Endothelial cell of umbilical vein (primary cell): ENCODE results near the gene TEX35. TPM values are rescaled to one million over a fixed set of nuclear protein-coding genes. Genes with fewer than 3 reads are reported as not detected.

ENCODE experiments used
- BruUV-seq: library from RNA; stranded (reverse); fragments of 400-500 nt; replicated peaks from 2 replicates; lab custom pipeline; 2021; lab: Mats Ljungman, UMichigan
- CTCF ChIA-PET: fragments of 300-600, 350-600 bp; sonication (Branson Sonifier 250); formaldehyde crosslinking; loops from one replicate; lab custom pipeline; 2021; ENCODE audit warnings: antibody characterized with exemption, inconsistent platforms; lab: Charles Lee
- POLR2A ChIA-PET: fragments of 300-600, 350-600 bp; sonication (Branson Sonifier 250); formaldehyde crosslinking; loops from one replicate; lab custom pipeline; 2021; ENCODE audit warnings: antibody characterized with exemption, inconsistent platforms; lab: Charles Lee
- DNase-seq: peaks from one replicate; pipeline ENCODE4 v3.0.0-alpha.2; 2011; ENCODE audit warnings: low read depth, low spot score
- FAIRE-seq: peaks from 2 replicates; lab custom pipeline; 2011; peaks lifted over from hg19 to GRCh38; lab: Jason Lieb, UNC
- H2AFZ ChIP-seq: 2 replicates; pipeline ENCODE4 v1.6.0; 2012; ENCODE audit warnings: low read depth, low read length, control low read depth, inconsistent platforms
- H3K27ac ChIP-seq: 2 replicates; pipeline ENCODE4 v1.5.1; 2011; ENCODE audit warnings: low read depth, mild to moderate bottlenecking, control low read depth, low read length, moderate library complexity; ENCODE audit not compliant: insufficient read depth
- H3K27me3 ChIP-seq, 2 experiments: 2 replicates each; pipeline versions ENCODE4 v1.6.0 to v1.6.1; 2011; ENCODE audit warnings: low read length in 2 of 2, mixed read lengths in 1 of 2; ENCODE audit not compliant: control insufficient read depth in 2 of 2, insufficient read depth in 2 of 2
- H3K36me3 ChIP-seq, 2 experiments: 2 replicates in 1 of 2; 3 replicates in 1 of 2; pipeline ENCODE4 v1.5.1; 2011; ENCODE audit warnings: low read length in 2 of 2, mild to moderate bottlenecking in 1 of 2, moderate library complexity in 1 of 2; ENCODE audit not compliant: control insufficient read depth in 2 of 2, insufficient read depth in 2 of 2; ENCODE audit errors: extremely low read depth in 1 of 2
- H3K4me1 ChIP-seq: 3 replicates; pipeline ENCODE4 v1.5.1; 2011; ENCODE audit warnings: mild to moderate bottlenecking, low read length; ENCODE audit not compliant: control insufficient read depth, insufficient read depth; ENCODE audit errors: extremely low read depth
- H3K4me2 ChIP-seq: 2 replicates; pipeline ENCODE4 v1.6.1; 2011; ENCODE audit warnings: low read length, control low read depth, mixed read lengths; ENCODE audit not compliant: insufficient read depth
- H3K4me3 ChIP-seq, 3 experiments: fragments of 200-600 bp in 1 of 3; sonication (generic), shearing (Covaris generic) in 1 of 3; replicated peaks in 1 of 3; 2 replicates each; pipeline ENCODE4 v1.5.1; 2011 to 2016; ENCODE audit warnings: control low read depth in 3 of 3, low read length in 3 of 3, mild to moderate bottlenecking in 2 of 3, inconsistent platforms in 1 of 3, low read depth in 1 of 3, moderate library complexity in 1 of 3; ENCODE audit not compliant: insufficient read depth in 1 of 3
- H3K79me2 ChIP-seq: 2 replicates; pipeline ENCODE4 v1.6.0; 2012; ENCODE audit warnings: low read length, inconsistent platforms; ENCODE audit not compliant: control insufficient read depth, insufficient read depth
- H3K9ac ChIP-seq: replicated peaks from 2 replicates; pipeline ENCODE3; 2011; ENCODE audit warnings: low read length, control low read depth; ENCODE audit not compliant: insufficient read depth; ENCODE audit errors: extremely low read depth
- H3K9me1 ChIP-seq: replicated peaks from 3 replicates; pipeline ENCODE4 v1.6.0; 2011; ENCODE audit warnings: mild to moderate bottlenecking, low read length; ENCODE audit not compliant: control insufficient read depth, insufficient read depth; ENCODE audit errors: extremely low read depth
- H3K9me3 ChIP-seq: replicated peaks from 2 replicates; pipeline ENCODE4 v1.5.1; 2012; ENCODE audit warnings: low read length, inconsistent platforms; ENCODE audit not compliant: control insufficient read depth, insufficient read depth
- H4K20me1 ChIP-seq: replicated peaks from 2 replicates; pipeline ENCODE3; 2011; ENCODE audit warnings: mild to moderate bottlenecking, low read length; ENCODE audit not compliant: control insufficient read depth, insufficient read depth; ENCODE audit errors: extremely low read depth
- CTCF ChIP-seq, 2 donors: IDR thresholded peaks; 1 replicate in 1 of 2; 2 replicates in 1 of 2; pipeline ENCODE4 v1.5.1; 2011; ENCODE audit warnings: low read length in 2 of 2, mild to moderate bottlenecking in 2 of 2, moderate library complexity in 2 of 2, control low read depth in 1 of 2, inconsistent platforms in 1 of 2, low read depth in 1 of 2; ENCODE audit not compliant: insufficient read depth in 1 of 2; ENCODE audit errors: extremely low read depth in 1 of 2
- EZH2 ChIP-seq: IDR thresholded peaks from 2 replicates; pipeline ENCODE4 v1.6.1; 2012; ENCODE audit warnings: borderline replicate concordance, low read depth, mild to moderate bottlenecking, moderate library complexity, low read length, inconsistent platforms; ENCODE audit not compliant: severe bottlenecking
- FOS ChIP-seq: IDR thresholded peaks from 2 replicates; pipeline ENCODE4 v1.6.1; 2011; ENCODE audit warnings: mild to moderate bottlenecking, low read length, moderate library complexity, borderline replicate concordance; ENCODE audit not compliant: insufficient read depth
- GATA2 ChIP-seq: IDR thresholded peaks from 2 replicates; pipeline ENCODE4 v1.7.0; 2011; ENCODE audit warnings: low read depth, mild to moderate bottlenecking, moderate library complexity, mixed read lengths, low read length; ENCODE audit not compliant: insufficient read length, insufficient read depth
- JUN ChIP-seq: IDR thresholded peaks from 2 replicates; pipeline ENCODE4 v1.6.1; 2011; ENCODE audit warnings: borderline replicate concordance, low read depth; ENCODE audit not compliant: insufficient read length, insufficient read depth
- MAX ChIP-seq: IDR thresholded peaks from 2 replicates; pipeline ENCODE4 v1.6.1; 2011; ENCODE audit not compliant: insufficient read depth, insufficient read length
- MYC ChIP-seq: IDR thresholded peaks from one replicate; pipeline ENCODE4 v1.6.1; 2011; ENCODE audit warnings: mild to moderate bottlenecking, low read depth, low read length
- POLR2A ChIP-seq: IDR thresholded peaks from 2 replicates; pipeline ENCODE4 v1.6.1; 2012; ENCODE audit warnings: low read depth, mild to moderate bottlenecking, control low read depth, low read length
- POLR2AphosphoS5 ChIP-seq: IDR thresholded peaks from 2 replicates; pipeline ENCODE4 v1.6.1; 2012; ENCODE audit warnings: low read depth, mild to moderate bottlenecking, control low read depth, low read length, moderate library complexity; ENCODE audit not compliant: insufficient read depth
- dilution Hi-C: fragments of 300-500 bp; cut with MboI; formaldehyde crosslinking; loops from one replicate; pipeline ENCODE4 v1.15.0; 2019; ENCODE audit warnings: low sequenced_read_pairs; ENCODE audit not compliant: extremely low pct_ligation_motif_present
- intact Hi-C: fragments of 100-400 bp; cut with micrococcal nuclease; formaldehyde crosslinking; loops from one replicate; pipeline ENCODE4 v1.10.0; 2022
- polyA plus RNA-seq, 4 experiments: library from polyadenylated mRNA; depleted of rRNA in 3 of 4; stranded (reverse) in 3 of 4; unstranded in 1 of 4; fragments of >200 nt; gene quantifications; 2 replicates each; pipeline versions ENCODE4 v1.2.1 to v1.2.3, GENCODE V29; 2011 to 2012; ENCODE audit warnings: missing spikeins in 1 of 4
- total RNA-seq: library from RNA; stranded (reverse); gene quantifications from 2 replicates; pipeline ENCODE4 v1.2.3, GENCODE V29; 2021

Gene TEX35
- total and polyA plus RNA-seq, 2 donors (not counting 3 experiments of a cell fraction or from before 2014, with no cell fraction given): not detected

DNA sequence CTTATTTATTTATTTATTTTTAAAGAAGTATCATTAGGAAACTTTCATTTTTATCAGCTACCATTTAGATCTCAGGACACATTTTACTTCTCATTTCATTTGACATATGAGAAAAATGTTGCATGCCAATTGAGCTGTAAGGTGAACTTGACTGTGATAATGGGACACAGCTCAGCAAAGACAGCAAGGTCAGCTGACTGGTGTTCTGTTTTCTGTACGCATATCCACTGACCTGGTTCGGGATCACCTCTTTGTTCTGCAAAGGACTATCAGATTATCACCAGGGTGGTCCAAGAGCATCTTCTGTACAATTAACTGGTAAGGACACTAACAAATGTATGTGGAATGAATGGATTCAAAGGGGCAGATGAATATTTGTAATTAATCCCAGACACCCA, 51.9 kb downstream of the TEX35 start:
- BruUV-seq: no TSS peak
- peak; percentile 59 for FAIRE-seq
- intact Hi-C loops: no loop called here

GRCh38 chr1:178565586-178565985, 52.7 kb downstream of the TEX35 start:
- TF ChIP-seq MYC (no peak), JUN (no peak), POLR2AphosphoS5 (no peak), CTCF (IDR thresholded peaks at IDR 0.05; ENCODE audit: extremely low read depth in 1 of 2, insufficient read depth in 1 of 2, low read depth in 1 of 2, low read length in 2 of 2) (no peak), GATA2 (no peak), FOS (no peak), POLR2A (no peak), EZH2 (no peak), MAX (no peak)
- dilution Hi-C loops: no loop called here
- no peak overlapping the region for H3K9ac ChIP-seq
- H4K20me1 ChIP-seq: no peaks in the 10 kb centered on the region
- H3K4me3 ChIP-seq: no peak overlapping the region
- no peaks in the 10 kb centered on the region for H3K36me3 ChIP-seq
- H3K79me2 ChIP-seq: no peaks in the 10 kb centered on the region
- H3K27me3 ChIP-seq: no peaks in the 10 kb centered on the region
- no peak overlapping the region for H2AFZ ChIP-seq
- BruUV-seq: no TSS peak
- H3K27ac ChIP-seq: no peak overlapping the region
- FAIRE-seq: no peak
- no peaks in the 10 kb centered on the region for H3K9me1 ChIP-seq
- CTCF ChIA-PET: interaction anchor here (1.0 to 2.2 kb wide), 3 partner anchors 11 to 86 kb away, joined by 3 to 9 read pairs (median 3); no protein-coding TSS in a partner anchor
- no peaks in the 10 kb centered on the region for H3K4me1 ChIP-seq
- no peak for DNase-seq
- intact Hi-C loops: no loop called here
- no peaks in the 10 kb centered on the region for H3K9me3 ChIP-seq
- POLR2A ChIA-PET: no interaction called here
- no peak overlapping the region for H3K4me2 ChIP-seq

More for the DNA sequence above, 51.9 kb downstream of the TEX35 start:
- Histone ChIP-seq H3K36me3 (no peaks in the 10 kb centered on the region), H3K27ac (no peak overlapping the region), H3K9me1 (no peaks in the 10 kb centered on the region), H2AFZ (no peak overlapping the region), H3K4me1 (no peaks in the 10 kb centered on the region), H3K4me3 (no peak overlapping the region), H3K4me2 (no peak overlapping the region), H3K9me3 (no peaks in the 10 kb centered on the region), H3K9ac (no peak overlapping the region), H3K79me2 (no peaks in the 10 kb centered on the region), H3K27me3 (no peaks in the 10 kb centered on the region), H4K20me1 (no peaks in the 10 kb centered on the region)
- dilution Hi-C loops: no loop called here
- no peak for DNase-seq
- ChIA-PET POLR2A (no interaction called here), CTCF (interaction anchor here (0.7 to 2.2 kb wide), 8 partner anchors 9 to 438 kb away, joined by 3 to 11 read pairs (median 4); no protein-coding TSS in a partner anchor)
- no peak for TF ChIP-seq POLR2AphosphoS5
- TF ChIP-seq FOS: no peak
- TF ChIP-seq MYC: no peak
